Hematopoietic multipotent progenitor cell treated with erythropoietin and hydrocortisone succinate and interleukin-3 and kit ligand, for 15 days (in vitro differentiated cells): ENCODE results near the gene TP53BP2.
"Not testable (repeated sequence)": the region's sequence is repeated elsewhere in the genome, so short reads cannot be mapped to it uniquely, and the experiment has no call there.

ENCODE experiments used
- DNase-seq: peaks from one replicate; pipeline ENCODE4 v3.0.0-alpha.2; 2015; ENCODE audit warnings: low spot score

Gene TP53BP2

GRCh38 chr1:223831755-223832636 is 13.8 kb downstream of the TP53BP2 start:
- DNase-seq: no peak

GRCh38 chr1:223829678-223830077 is 16.1 kb downstream of the TP53BP2 start:
- DNase-seq: no peak

- no peak for DNase-seq
Measured at GRCh38 chr1:223828162-223828848, 17.4 kb downstream of the TP53BP2 start.

GRCh38 chr1:223827193-223827663 is 18.5 kb downstream of the TP53BP2 start:
- no peak for DNase-seq

- no peak for DNase-seq
Measured at GRCh38 chr1:223825767-223826748, 19.7 kb downstream of the TP53BP2 start.

GRCh38 chr1:223824712-223825111 is 21.0 kb downstream of the TP53BP2 start:
- DNase-seq: no peak

GRCh38 chr1:223824287-223824686 is 21.5 kb downstream of the TP53BP2 start:
- DNase-seq: no peak

GRCh38 chr1:223820971-223821370 is 24.8 kb downstream of the TP53BP2 start:
- no peak for DNase-seq

- DNase-seq: no peak
Measured at GRCh38 chr1:223820515-223820858, 25.3 kb downstream of the TP53BP2 start.

- no peak for DNase-seq
Measured at GRCh38 chr1:223819730-223820514, 25.8 kb downstream of the TP53BP2 start.

- not testable (repeated sequence) for DNase-seq
Measured at GRCh38 chr1:223817265-223817664, 28.5 kb downstream of the TP53BP2 start.

GRCh38 chr1:223815865-223816264 is 29.9 kb downstream of the TP53BP2 start:
- DNase-seq: no peak

- DNase-seq: no peak
Measured at GRCh38 chr1:223815020-223815853, 30.5 kb downstream of the TP53BP2 start.

GRCh38 chr1:223813645-223814044 is 32.1 kb downstream of the TP53BP2 start:
- DNase-seq: no peak

- DNase-seq: peak; percentile 70
Measured at GRCh38 chr1:223811634-223812101, 34.1 kb downstream of the TP53BP2 start.

- no peak for DNase-seq
Measured at GRCh38 chr1:223810586-223810985, 35.2 kb downstream of the TP53BP2 start.

- DNase-seq: not testable (repeated sequence)
Measured at GRCh38 chr1:223809905-223810304, 35.8 kb downstream of the TP53BP2 start.

- DNase-seq: no peak
Measured at GRCh38 chr1:223803211-223803610, 42.5 kb downstream of the TP53BP2 start.

- DNase-seq: no peak
Measured at GRCh38 chr1:223802602-223803001, 43.1 kb downstream of the TP53BP2 start.

- no peak for DNase-seq
Measured at GRCh38 chr1:223802032-223802431, 43.7 kb downstream of the TP53BP2 start.
